GM12878 (cell line): ENCODE results near the gene PRRT1. TPM values are rescaled to one million over a fixed set of nuclear protein-coding genes. Genes with fewer than 3 reads are reported as not detected.

ENCODE experiments used
- ASH2L ChIP-seq: fragments of 300-600, 200-600 bp; sonication (generic); IDR thresholded peaks from 2 replicates; pipeline ENCODE4 v1.6.1; 2017; ENCODE audit warnings: low read depth, mild to moderate bottlenecking, borderline replicate concordance
- CREB1 ChIP-seq: IDR thresholded peaks from 2 replicates; pipeline ENCODE4 v1.6.1; 2012; ENCODE audit warnings: low read depth, mild to moderate bottlenecking, inconsistent platforms
- CREM ChIP-seq: IDR thresholded peaks from 2 replicates; pipeline ENCODE4 v1.6.1; 2014; ENCODE audit warnings: antibody characterized with exemption, low read depth
- E4F1 ChIP-seq: fragments of 450-650 bp; IDR thresholded peaks from 2 replicates; pipeline ENCODE4 v1.6.1; 2018; ENCODE audit warnings: borderline replicate concordance, mild to moderate bottlenecking; ENCODE audit not compliant: partially characterized antibody
- EZH2 ChIP-seq: IDR thresholded peaks from 2 replicates; pipeline ENCODE4 v1.6.1; 2012; ENCODE audit warnings: low read depth, mild to moderate bottlenecking, control low read depth, inconsistent platforms, low read length, borderline replicate concordance; ENCODE audit not compliant: control insufficient read depth
- FOS ChIP-seq: IDR thresholded peaks from 3 replicates; pipeline ENCODE4 v1.6.1; 2011; ENCODE audit warnings: borderline replicate concordance; ENCODE audit not compliant: insufficient read length; ENCODE audit errors: extremely low read depth
- GABPA ChIP-seq: IDR thresholded peaks from 2 replicates; pipeline ENCODE4 v1.6.1; 2014; ENCODE audit warnings: antibody characterized with exemption, low read depth, mild to moderate bottlenecking, inconsistent platforms
- HCFC1 ChIP-seq: fragments of 150-350 bp; IDR thresholded peaks from 2 replicates; pipeline ENCODE4 v1.6.1; 2014; ENCODE audit warnings: low read length
- JUNB ChIP-seq: IDR thresholded peaks from 2 replicates; pipeline ENCODE4 v1.6.1; 2016; ENCODE audit warnings: antibody characterized with exemption, mild to moderate bottlenecking
- NFYB ChIP-seq: IDR thresholded peaks from 2 replicates; pipeline ENCODE4 v1.6.1; 2011; ENCODE audit warnings: low read depth, mild to moderate bottlenecking, low read length, improper control_type of control experiment, moderate library complexity; ENCODE audit not compliant: insufficient read depth
- NR2C1 ChIP-seq: fragments of 450-650 bp; IDR thresholded peaks from 2 replicates; pipeline ENCODE4 v1.6.1; 2017; ENCODE audit warnings: antibody characterized with exemption, mild to moderate bottlenecking, moderate library complexity
- NRF1 ChIP-seq: conservative IDR thresholded peaks from 2 replicates; pipeline ENCODE4 v1.6.1; 2011; ENCODE audit warnings: mild to moderate bottlenecking, low read depth, low read length, improper control_type of control experiment
- PAX5 ChIP-seq: IDR thresholded peaks from 2 replicates; pipeline ENCODE4 v1.6.1; 2011; ENCODE audit warnings: low read depth, low read length, borderline replicate concordance
- PAX8 ChIP-seq: fragments of 450-650 bp; IDR thresholded peaks from 2 replicates; pipeline ENCODE4 v1.6.1; 2017; ENCODE audit warnings: mild to moderate bottlenecking, moderate library complexity
- PML ChIP-seq: IDR thresholded peaks from 2 replicates; pipeline ENCODE4 v1.6.1; 2012; ENCODE audit warnings: low read length, inconsistent platforms
- POLR2AphosphoS2 ChIP-seq: IDR thresholded peaks from 2 replicates; pipeline ENCODE4 v1.6.1; 2011; ENCODE audit warnings: low read depth, mild to moderate bottlenecking, low read length, improper control_type of control experiment, moderate library complexity
- POLR2AphosphoS5 ChIP-seq: IDR thresholded peaks from 2 replicates; pipeline ENCODE4 v1.6.1; 2011; ENCODE audit warnings: mild to moderate bottlenecking, low read length, inconsistent platforms
- SKIL ChIP-seq: fragments of 450-650 bp; IDR thresholded peaks from 2 replicates; pipeline ENCODE4 v1.6.1; 2017; ENCODE audit warnings: mild to moderate bottlenecking, low read depth, inconsistent platforms; ENCODE audit not compliant: poor library complexity, severe bottlenecking
- SREBF1 ChIP-seq: IDR thresholded peaks from 2 replicates; pipeline ENCODE4 v1.6.1; 2012; ENCODE audit warnings: mild to moderate bottlenecking, low read length
- STAT3 ChIP-seq: IDR thresholded peaks from 2 replicates; pipeline ENCODE4 v1.6.1; 2011; ENCODE audit warnings: low read depth, low read length, improper control_type of control experiment
- SUPT20H ChIP-seq: IDR thresholded peaks from 2 replicates; pipeline ENCODE4 v1.6.1; 2011; ENCODE audit warnings: low read depth, mild to moderate bottlenecking, low read length, moderate library complexity, borderline replicate concordance; ENCODE audit not compliant: control insufficient read depth
- TBL1XR1 ChIP-seq: IDR thresholded peaks from 2 replicates; pipeline ENCODE4 v1.6.1; 2012; ENCODE audit warnings: low read depth, low read length, improper control_type of control experiment
- USF1 ChIP-seq: IDR thresholded peaks from 2 replicates; pipeline ENCODE4 v1.6.1; 2011; ENCODE audit warnings: borderline replicate concordance, low read depth, mild to moderate bottlenecking, moderate library complexity, mixed read lengths, low read length; ENCODE audit not compliant: insufficient read depth; ENCODE audit errors: extremely low read length
- ZNF24 ChIP-seq: fragments of 450-650 bp; IDR thresholded peaks from 2 replicates; pipeline ENCODE4 v1.6.1; 2017; ENCODE audit warnings: antibody characterized with exemption, mild to moderate bottlenecking
- ZNF274 ChIP-seq: IDR thresholded peaks from one replicate; pipeline ENCODE4 v1.8.0; 2011; ENCODE audit not compliant: insufficient read length, insufficient read depth
- polyA plus RNA-seq, 11 experiments: library from polyadenylated mRNA; depleted of rRNA in 4 of 11; unstranded in 6 of 11; stranded (reverse) in 5 of 11; fragments of >200 nt; fragmentation: Nextera tagmentation in 4 of 11; fragmentation: Illumina TruSeq in 1 of 11; extraction: Ambion mirVana in 4 of 11; extraction: Trizol in 1 of 11; gene quantifications; 1 replicate in 1 of 11; 2 replicates in 10 of 11; pipeline versions ENCODE4 v1.2.1 to v1.2.3, GENCODE V29; 2011 to 2016; ENCODE audit warnings: inconsistent platforms in 2 of 11, missing spikeins in 2 of 11, low read depth in 1 of 11
- total RNA-seq, 4 experiments: library from RNA; depleted of rRNA in 3 of 4; stranded (reverse); fragments of >200 nt in 3 of 4; fragmentation: Illumina TruSeq in 1 of 4; extraction: Trizol in 1 of 4; gene quantifications; 2 replicates each; pipeline versions ENCODE4 v1.2.1 to v1.2.3, GENCODE V29; 2013 to 2021

The PRRT1 gene
- total and polyA plus RNA-seq, 10 of the 15 experiments (the other 5 are each of a cell fraction or from before 2014, with no cell fraction given) = 0.04 to 0.15 (median 0.10) TPM; not detected in 6

- TF ChIP-seq SKIL (no peak), NRF1 (peak; percentile 76), E4F1 (peak; percentile 79), TBL1XR1 (no peak), HCFC1 (peak; percentile 76), CREM (peak; percentile 58), POLR2AphosphoS5 (peak; percentile 70; the same call in 1 of the 2 replicates), GABPA (peak; percentile 52; the same call in 1 of the 2 replicates), ZNF24 (no peak), PML (no peak), POLR2AphosphoS2 (no peak), PAX8 (no peak), EZH2 (no peak), ZNF274 (no peak), ASH2L (no peak), USF1 (peak; percentile 82), NFYB (peak; percentile 88), JUNB (no peak), NR2C1 (peak; percentile 72; the same call in 1 of the 2 replicates), PAX5 (0 out of 2 replicates have a peak, but pooled peaks have one; percentile 21), FOS (peak; percentile 41), SUPT20H (no peak), CREB1 (peak; percentile 78), SREBF1 (peak; percentile 32; the same call in 1 of the 2 replicates), STAT3 (no peak)
These were observed 23.8 kb downstream of the PRRT1 start, which contains the start of gene ATF6B (continued) for GRCh38 chr6:32127717-32128592.
